HG02610 (cell line): Measurements from ENCODE around the gene CD40.

ENCODE experiments used
- ATAC-seq: cut with Tn5 transposase; IDR thresholded peaks from one replicate; pipeline ENCODE4 v1.9.1; 2021; ENCODE audit warnings: mild to moderate bottlenecking, moderate library complexity; ENCODE audit not compliant: unreplicated experiment

CD40 gene

DNA sequence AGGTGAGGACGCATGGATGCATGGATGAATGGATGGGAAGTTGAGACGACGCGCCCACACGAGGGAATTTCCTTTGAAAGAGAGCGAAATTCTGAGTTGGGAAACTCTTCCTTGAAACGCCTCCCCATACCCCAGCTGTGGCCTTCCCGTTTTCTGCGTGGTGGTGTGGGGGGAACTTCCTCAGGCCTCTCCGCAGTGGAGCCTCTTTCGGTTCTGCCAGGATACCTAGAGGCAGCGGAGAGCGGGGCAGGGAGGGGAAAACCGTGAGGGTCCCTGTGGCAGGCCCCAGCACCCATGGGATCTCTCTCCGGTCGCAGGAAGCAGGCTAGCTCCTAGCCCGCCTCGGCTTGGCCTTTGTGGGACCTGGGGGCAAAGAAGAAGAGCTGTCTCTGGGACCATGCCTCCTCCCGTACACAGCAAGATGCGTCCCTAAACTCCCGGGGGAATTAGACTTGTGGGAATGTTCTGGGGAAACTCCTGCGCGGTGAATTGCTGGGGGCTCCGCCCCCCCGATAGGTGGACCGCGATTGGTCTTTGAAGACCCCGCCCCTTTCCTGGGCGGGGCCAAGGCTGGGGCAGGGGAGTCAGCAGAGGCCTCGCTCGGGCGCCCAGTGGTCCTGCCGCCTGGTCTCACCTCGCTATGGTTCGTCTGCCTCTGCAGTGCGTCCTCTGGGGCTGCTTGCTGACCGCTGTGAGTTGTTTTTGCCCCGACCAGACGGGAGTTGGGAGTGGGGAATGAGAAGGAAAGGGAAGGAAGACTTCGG lies at the start of gene CD40:
Gene CD40, plus strand, starts transcription at position 611 of the 764 bp plus-strand sequence. Its CDS starts 30 bp downstream, at position 641.
- peak; percentile 61 for ATAC-seq

DNA sequence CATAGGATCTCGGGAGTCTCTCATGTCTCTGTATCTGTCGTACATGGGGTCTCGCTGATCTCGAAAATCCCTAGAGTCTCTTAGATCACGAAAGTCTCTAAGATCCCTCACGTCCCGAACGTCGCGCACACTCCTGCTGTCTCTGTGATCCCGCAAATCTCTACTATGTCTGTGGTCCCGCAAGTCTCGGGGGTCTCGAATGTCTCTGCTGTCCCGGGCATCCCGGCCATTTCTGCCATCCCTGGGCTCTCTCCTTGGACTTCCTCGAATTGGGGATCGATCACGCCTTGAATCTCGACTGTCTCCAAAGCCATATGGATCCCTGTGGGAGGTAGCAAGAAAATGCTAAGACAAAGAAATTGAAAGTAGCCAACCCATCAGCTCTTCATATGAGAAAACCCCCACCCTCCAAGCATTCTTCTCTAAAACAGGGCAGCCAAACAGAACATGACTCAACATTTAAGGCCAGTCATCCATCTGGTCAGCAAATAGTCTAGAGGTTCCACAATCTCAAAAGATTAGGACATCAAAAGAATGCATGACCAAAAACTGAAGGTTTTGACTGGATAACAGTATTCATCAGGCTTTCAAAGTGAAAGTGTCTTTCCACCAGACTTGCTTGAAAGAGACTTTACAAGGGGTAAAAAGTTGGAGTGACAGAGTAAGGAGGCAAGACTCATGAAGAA lies 47.8 kb upstream of the CD40 start:
- no peak for ATAC-seq

GRCh38 chr20:46071573-46071972 lies 46.5 kb upstream of the CD40 start:
- no peak for ATAC-seq

GRCh38 chr20:46073024-46073423 lies 45.1 kb upstream of the CD40 start:
- ATAC-seq: no peak

GRCh38 chr20:46073443-46073842 lies 44.7 kb upstream of the CD40 start:
- no peak for ATAC-seq

DNA sequence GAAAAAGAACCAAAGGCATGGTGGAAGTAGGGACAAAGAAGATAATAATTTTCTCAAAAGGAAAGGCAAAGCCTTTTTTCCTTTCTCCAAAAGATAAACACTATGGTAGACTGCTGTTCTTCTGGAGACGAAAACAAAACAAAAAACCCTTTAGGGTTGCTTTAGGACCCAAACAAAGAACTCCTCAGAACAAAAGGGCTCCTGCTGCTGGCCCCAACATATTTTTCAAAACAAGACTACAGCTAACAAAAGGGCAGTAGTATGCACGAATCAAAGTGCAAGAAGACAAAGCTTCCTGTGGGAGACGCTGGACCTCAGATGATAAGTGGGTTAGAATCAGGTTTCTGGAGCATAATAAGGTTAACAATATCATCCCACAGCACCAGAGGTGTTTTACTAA lies 44.1 kb upstream of the CD40 start:
- no peak for ATAC-seq

DNA sequence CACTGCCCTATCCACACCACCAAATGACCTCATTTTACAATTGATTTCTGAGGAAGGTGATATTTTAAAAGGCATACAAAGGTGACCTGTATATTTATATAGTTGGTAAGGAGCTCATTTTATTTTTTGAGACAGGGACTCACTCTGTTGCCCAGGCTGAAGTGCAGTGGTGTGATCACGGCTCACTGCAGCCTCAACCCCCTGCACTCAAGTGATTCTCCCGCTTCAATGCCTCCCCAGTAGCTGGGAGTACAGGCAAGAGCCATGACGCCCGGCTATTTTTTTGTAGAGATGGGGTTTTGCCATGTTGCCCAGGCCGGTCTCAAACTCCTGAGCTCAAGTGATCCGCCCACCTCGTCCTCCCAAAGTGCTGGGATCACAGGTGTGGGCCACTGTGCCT lies 41.3 kb upstream of the CD40 start:
- no peak for ATAC-seq

DNA sequence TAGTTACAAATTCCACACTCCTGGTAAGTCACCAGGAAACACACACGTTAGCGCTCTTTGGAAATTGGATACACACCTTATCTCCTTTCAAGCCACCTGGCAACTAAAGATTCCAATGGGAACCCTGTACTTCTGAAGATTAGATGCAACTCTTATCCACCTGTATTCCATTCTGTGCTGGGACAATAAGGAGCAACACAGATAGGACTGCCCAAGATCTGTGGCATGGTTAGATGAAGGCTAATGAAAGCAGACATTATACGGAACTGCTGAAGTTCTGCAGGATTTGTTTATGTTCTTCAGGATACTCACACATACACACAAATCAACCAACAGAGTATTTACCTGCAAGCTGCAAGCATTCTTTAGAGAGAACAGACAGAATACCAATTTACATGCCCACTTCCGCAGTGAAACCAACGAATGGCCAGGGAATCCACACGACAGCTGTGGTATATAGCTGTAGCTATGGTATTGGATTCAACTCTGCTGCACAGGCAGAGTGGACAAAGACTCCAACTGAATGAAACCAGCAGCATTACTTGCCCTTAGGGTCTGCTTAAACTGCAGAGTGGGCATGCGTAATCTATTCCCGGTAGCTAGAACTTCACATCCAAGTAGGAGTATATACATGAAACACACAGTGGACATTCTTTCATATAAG lies 40.3 kb upstream of the CD40 start:
- ATAC-seq: no peak

DNA sequence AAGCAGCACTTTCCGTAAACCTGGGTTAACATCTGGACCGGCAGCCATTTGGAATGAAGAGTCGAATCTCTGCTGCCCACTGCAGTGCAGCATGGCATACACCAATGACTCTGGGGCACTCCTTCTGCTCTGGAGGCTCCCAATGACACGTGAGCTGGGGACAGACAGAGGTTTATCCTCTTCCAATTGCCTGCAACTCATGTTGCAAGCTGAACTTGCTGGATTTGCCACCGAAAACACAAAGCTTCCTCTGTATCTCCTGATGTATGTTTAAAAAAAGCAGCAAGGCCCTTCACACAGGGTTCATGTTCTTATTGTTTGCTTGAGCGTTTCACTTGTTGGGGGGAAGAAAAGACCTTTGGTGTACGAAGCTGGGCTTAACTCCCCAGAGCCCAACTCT lies 39.2 kb upstream of the CD40 start:
- no peak for ATAC-seq

- ATAC-seq: no peak
Measured at GRCh38 chr20:46081074-46081473, 37.0 kb upstream of the CD40 start.

GRCh38 chr20:46083101-46083500 lies 35.0 kb upstream of the CD40 start:
- ATAC-seq: no peak

DNA sequence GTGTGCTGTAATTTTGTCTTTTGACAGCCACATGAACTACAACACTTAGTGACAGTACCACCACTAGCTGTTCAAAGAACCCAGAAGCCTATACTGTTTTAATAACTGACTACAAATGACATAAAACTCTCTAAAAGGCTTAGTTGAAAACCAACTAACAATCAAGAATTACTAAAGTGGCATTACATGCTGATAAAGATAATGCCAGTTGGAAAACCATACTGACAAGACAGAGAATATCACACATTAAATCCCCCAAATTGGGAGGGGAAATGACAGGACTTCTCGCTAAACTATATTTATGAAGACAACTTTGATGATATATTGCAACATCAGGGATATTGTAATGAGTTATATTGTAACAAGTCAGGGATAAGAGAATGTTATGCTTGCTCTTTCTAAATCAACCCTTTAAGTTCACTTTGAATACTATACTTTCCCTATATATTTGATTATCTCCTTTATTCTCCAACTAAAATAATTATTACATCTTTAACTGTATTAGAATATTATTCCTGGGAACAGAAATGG lies 34.5 kb upstream of the CD40 start:
- ATAC-seq: no peak

DNA sequence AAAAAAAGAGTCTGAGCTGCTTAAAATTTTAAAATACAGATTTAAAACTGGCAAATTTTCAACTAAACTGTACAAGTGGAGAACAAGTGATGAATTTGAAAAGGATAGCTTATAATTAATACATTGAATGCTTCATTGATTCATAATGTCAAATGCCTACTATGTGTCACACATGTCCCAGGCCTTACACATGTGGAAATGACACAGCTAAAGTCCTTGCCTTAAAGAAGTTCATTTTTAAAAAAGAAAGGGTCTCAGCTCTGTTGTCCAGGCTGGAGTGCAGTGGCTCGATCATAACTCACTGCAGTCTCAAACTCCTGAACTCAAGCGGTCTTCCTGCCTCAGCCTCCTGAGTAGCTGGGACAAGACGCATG lies 33.3 kb upstream of the CD40 start:
- ATAC-seq: no peak

DNA sequence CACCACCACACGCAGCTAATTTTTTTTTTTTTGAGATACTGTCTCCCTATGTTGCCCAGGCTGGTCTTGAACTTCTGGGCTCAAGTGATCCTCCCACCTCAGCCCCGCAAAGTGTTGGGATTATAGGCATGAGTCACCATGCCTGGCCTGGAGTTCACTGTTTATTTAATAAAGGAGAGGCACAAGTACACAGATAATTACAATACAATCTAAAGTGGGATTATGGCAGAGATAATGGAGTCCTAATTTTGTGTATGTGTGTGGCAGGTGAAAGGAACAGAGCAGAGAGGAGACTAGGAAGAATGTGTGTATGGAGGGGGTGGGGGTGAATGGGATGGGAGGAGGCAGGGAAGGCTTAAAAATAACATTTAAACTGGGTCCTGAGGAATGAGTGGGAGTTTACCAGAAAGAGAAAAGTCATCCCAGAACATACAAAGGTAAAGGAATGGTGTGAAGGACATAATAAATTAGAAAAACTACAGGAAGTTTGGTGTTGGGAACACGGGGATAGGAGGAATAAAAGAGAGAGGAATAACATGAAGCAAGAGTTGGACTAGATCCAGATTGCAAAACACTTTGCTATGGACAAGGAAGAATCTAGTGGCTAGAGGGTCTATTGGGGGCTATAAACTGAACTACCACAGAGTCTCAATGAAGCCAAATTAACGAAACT lies 32.8 kb upstream of the CD40 start:
- no peak for ATAC-seq

DNA sequence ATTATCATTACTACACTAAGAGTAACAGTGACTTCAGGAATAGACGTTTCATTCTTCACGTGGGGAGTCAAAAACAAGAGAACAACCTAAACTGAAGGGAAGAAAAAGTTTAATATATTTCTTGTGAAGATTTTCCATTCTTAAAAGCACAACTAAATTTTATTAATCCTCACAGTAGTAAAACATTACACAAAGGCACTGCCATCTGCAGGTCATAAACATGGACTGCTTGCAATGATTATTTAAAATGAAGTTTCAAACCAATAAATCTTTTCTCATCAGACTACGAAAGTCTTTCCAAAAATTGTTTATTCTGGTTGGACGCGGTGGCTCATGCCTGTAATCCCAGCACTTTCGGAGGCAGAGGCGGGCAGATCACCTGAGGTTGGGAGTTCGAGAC lies 31.0 kb upstream of the CD40 start:
- ATAC-seq: no peak

GRCh38 chr20:46088409-46089166 lies 29.5 kb upstream of the CD40 start:
- ATAC-seq: no peak

DNA sequence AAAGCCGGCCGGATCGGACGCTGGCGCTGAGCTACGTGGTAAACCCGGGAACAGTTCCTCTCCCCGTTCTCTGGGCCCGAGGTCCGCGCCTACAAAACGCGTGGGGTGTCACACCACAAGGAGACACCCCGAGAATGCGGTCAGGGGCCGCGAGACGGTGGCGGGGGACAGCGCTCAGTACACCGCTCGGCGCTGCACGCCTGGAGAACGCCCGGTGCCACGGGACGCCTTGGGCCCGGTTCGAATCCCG lies 29.0 kb upstream of the CD40 start:
- ATAC-seq: peak; percentile 2

DNA sequence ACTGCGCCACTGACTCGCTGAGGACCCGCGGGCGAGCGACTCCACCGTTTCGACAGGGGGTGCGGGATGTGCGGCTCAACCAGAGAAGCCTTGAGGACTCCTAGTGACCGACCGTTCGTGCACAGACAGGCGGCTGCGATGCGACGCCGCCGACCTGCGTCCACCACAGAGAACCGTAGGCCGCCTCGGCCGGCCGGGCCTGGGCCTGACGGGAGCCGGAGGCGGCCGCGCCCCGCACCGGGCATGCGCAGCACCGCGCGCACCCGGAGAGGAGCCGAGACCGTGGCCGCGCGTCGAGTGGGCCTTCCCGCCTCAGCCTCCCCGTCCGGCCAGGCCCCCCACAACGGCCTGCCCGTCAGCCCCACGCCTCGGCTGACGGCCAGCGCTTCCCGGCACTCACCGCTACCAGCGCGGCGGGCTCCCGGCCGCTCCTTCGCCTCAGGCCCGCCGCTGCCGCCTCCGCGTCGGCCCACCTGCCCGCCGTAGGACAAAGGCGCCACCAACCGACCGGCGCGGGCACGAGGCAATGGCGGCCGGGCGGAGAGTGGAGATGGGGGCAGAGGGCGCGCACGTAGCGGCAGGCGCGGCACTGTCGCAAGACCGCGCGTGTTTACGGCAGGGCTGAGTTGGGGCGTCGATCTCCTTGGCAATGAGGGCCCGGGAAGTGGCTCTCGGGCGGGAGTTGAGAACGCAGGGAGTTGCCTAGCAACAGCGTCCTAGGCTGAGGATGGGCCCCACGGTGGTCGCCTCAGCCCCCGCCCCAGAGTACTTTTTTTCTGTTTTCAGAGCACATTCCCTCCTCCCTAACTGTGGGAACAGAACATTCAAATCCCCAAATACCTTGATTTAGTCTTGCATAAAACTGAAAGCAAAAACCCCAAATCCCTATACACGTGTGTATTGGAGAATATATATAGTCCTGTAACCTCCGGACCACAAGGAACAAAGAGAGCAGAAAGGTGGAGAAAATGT lies 28.4 kb upstream of the CD40 start, which contains the start of gene NCOA5:
Gene NCOA5, minus strand, starts transcription at position 546 of the 972 bp plus-strand sequence. CDS start 10,538 bp downstream, outside the sequence.
- peak; percentile 75 for ATAC-seq
